Muscle layer of colon (tissue), 2 donors: ENCODE results near the gene AP4E1.
"Not testable (repeated sequence)": the region's sequence is repeated elsewhere in the genome, so short reads cannot be mapped to it uniquely, and the experiment has no call there.

Experiments used
- H3K27ac ChIP-seq: one replicate; pipeline ENCODE4 v1.7.0; 2013; ENCODE audit warnings: low read depth, mild to moderate bottlenecking, low read length, moderate library complexity
- H3K27me3 ChIP-seq, 2 donors: one replicate each; pipeline ENCODE4 v1.7.0; 2013; ENCODE audit warnings: low read length in 2 of 2, mild to moderate bottlenecking in 2 of 2; ENCODE audit not compliant: insufficient read depth in 2 of 2, control insufficient read depth in 1 of 2
- H3K36me3 ChIP-seq: one replicate; pipeline ENCODE4 v1.7.0; 2013; ENCODE audit warnings: mild to moderate bottlenecking, low read length; ENCODE audit not compliant: insufficient read depth
- H3K4me1 ChIP-seq: one replicate; pipeline ENCODE4 v1.7.0; 2013; ENCODE audit warnings: mild to moderate bottlenecking, low read length; ENCODE audit not compliant: insufficient read depth
- H3K4me3 ChIP-seq, 2 donors: one replicate each; pipeline ENCODE4 v1.7.0; 2013; ENCODE audit warnings: low read length in 2 of 2, low read depth in 1 of 2, mild to moderate bottlenecking in 1 of 2, moderate library complexity in 1 of 2
- H3K9ac ChIP-seq: one replicate; pipeline ENCODE4 v1.7.0; 2013; ENCODE audit warnings: low read length
- H3K9me3 ChIP-seq: one replicate; pipeline ENCODE4 v1.7.0; 2013; ENCODE audit warnings: mild to moderate bottlenecking, low read length
- donor health status: abdominal sarcoma.
- donor health status: Adenocarcinoma of cecum.

The AP4E1 gene

GRCh38 chr15:51025454-51025846, 117.0 kb downstream of the AP4E1 start:
- no peak overlapping the region for H3K27ac ChIP-seq
- H3K27me3 ChIP-seq, result no peaks in the 10 kb centered on the region
- no peaks in the 10 kb centered on the region for H3K9me3 ChIP-seq
- H3K36me3 ChIP-seq, result no peaks in the 10 kb centered on the region
- H3K9ac ChIP-seq, result no peak overlapping the region
- H3K4me3 ChIP-seq, result no peak overlapping the region
- peaks cover 3% of the 10 kb centered on the region for H3K4me1 ChIP-seq

- Histone ChIP-seq H3K27ac (no peak overlapping the region), H3K4me3 (no peak overlapping the region), H3K4me1 (peaks cover 11% of the 10 kb centered on the region), H3K9ac (no peak overlapping the region), H3K9me3 (no peaks in the 10 kb centered on the region), H3K27me3 (no peaks in the 10 kb centered on the region), H3K36me3 (no peaks in the 10 kb centered on the region)
Measured at GRCh38 chr15:51030649-51031316, 122.3 kb downstream of the AP4E1 start.

GRCh38 chr15:51037474-51037873, 129.0 kb downstream of the AP4E1 start:
- not testable (repeated sequence) for H3K9me3 ChIP-seq, H3K27me3 ChIP-seq, H3K36me3 ChIP-seq, H3K4me3 ChIP-seq, H3K9ac ChIP-seq, H3K27ac ChIP-seq, H3K4me1 ChIP-seq

- Histone ChIP-seq H3K4me1 (no peaks in the 10 kb centered on the region), H3K9me3 (no peaks in the 10 kb centered on the region), H3K4me3 (no peak overlapping the region), H3K36me3 (no peaks in the 10 kb centered on the region), H3K27me3 (no peaks in the 10 kb centered on the region), H3K9ac (no peak overlapping the region), H3K27ac (no peak overlapping the region)
Measured at GRCh38 chr15:51038162-51038973, 129.9 kb downstream of the AP4E1 start.

GRCh38 chr15:51038974-51039319, 130.5 kb downstream of the AP4E1 start:
- no peak overlapping the region for H3K9ac ChIP-seq
- no peaks in the 10 kb centered on the region for H3K9me3 ChIP-seq
- H3K36me3 ChIP-seq, result no peaks in the 10 kb centered on the region
- H3K4me1 ChIP-seq, result peaks cover 2% of the 10 kb centered on the region
- H3K27me3 ChIP-seq, result no peaks in the 10 kb centered on the region
- H3K4me3 ChIP-seq, result no peak overlapping the region
- no peak overlapping the region for H3K27ac ChIP-seq

- Histone ChIP-seq H3K27me3 (no peaks in the 10 kb centered on the region), H3K36me3 (no peaks in the 10 kb centered on the region), H3K4me3 (no peak overlapping the region), H3K4me1 (peaks cover 33% of the 10 kb centered on the region), H3K27ac (no peak overlapping the region), H3K9me3 (no peaks in the 10 kb centered on the region), H3K9ac (no peak overlapping the region)
Measured at GRCh38 chr15:51044037-51044727, 135.7 kb downstream of the AP4E1 start.

GRCh38 chr15:51046016-51046415, 137.5 kb downstream of the AP4E1 start:
- H3K36me3 ChIP-seq, result no peaks in the 10 kb centered on the region
- H3K27me3 ChIP-seq, result no peaks in the 10 kb centered on the region
- H3K4me3 ChIP-seq, result no peak overlapping the region
- H3K27ac ChIP-seq, result no peak overlapping the region
- H3K4me1 ChIP-seq, result peaks cover 33% of the 10 kb centered on the region
- no peaks in the 10 kb centered on the region for H3K9me3 ChIP-seq
- no peak overlapping the region for H3K9ac ChIP-seq

- Histone ChIP-seq H3K27ac (no peak overlapping the region), H3K9me3 (no peaks in the 10 kb centered on the region), H3K4me1 (peaks cover 40% of the 10 kb centered on the region), H3K9ac (no peak overlapping the region), H3K4me3 (no peak overlapping the region), H3K36me3 (no peaks in the 10 kb centered on the region), H3K27me3 (no peaks in the 10 kb centered on the region)
Measured at GRCh38 chr15:51046799-51047449, 138.4 kb downstream of the AP4E1 start.

GRCh38 chr15:51048308-51048707, 139.8 kb downstream of the AP4E1 start:
- Histone ChIP-seq H3K27me3 (no peaks in the 10 kb centered on the region), H3K36me3 (no peaks in the 10 kb centered on the region), H3K4me1 (peaks cover 46% of the 10 kb centered on the region), H3K27ac (no peak overlapping the region), H3K4me3 (no peak overlapping the region), H3K9me3 (no peaks in the 10 kb centered on the region), H3K9ac (no peak overlapping the region)

GRCh38 chr15:51049081-51049480, 140.6 kb downstream of the AP4E1 start:
- H3K4me1 ChIP-seq, result peaks cover 43% of the 10 kb centered on the region
- H3K27me3 ChIP-seq, result no peaks in the 10 kb centered on the region
- H3K27ac ChIP-seq, result no peak overlapping the region
- H3K9ac ChIP-seq, result no peak overlapping the region
- H3K4me3 ChIP-seq, result no peak overlapping the region
- no peaks in the 10 kb centered on the region for H3K9me3 ChIP-seq
- no peaks in the 10 kb centered on the region for H3K36me3 ChIP-seq

- H3K36me3 ChIP-seq, result no peaks in the 10 kb centered on the region
- no peak overlapping the region for H3K9ac ChIP-seq
- peaks cover 25% of the 10 kb centered on the region for H3K4me1 ChIP-seq
- no peaks in the 10 kb centered on the region for H3K9me3 ChIP-seq
- no peak overlapping the region for H3K27ac ChIP-seq
- H3K27me3 ChIP-seq, result no peaks in the 10 kb centered on the region
- no peak overlapping the region for H3K4me3 ChIP-seq
Measured at GRCh38 chr15:51051776-51052175, 143.3 kb downstream of the AP4E1 start.
